Sigmoid colon (tissue), 7 donors: ENCODE results near the gene STPG1. TPM values are rescaled to one million over a fixed set of nuclear protein-coding genes. Genes with fewer than 3 reads are reported as not detected.

Experiments used
- DNase-seq: peaks from one replicate; pipeline ENCODE4 v3.0.0-alpha.2; 2019
- H3K27ac ChIP-seq, 4 donors: fragments of 200-600 bp; sonication (generic); one replicate each; pipeline ENCODE4 v1.5.1; 2016 to 2019; ENCODE audit warnings: mild to moderate bottlenecking in 1 of 4
- H3K27me3 ChIP-seq, 3 donors: fragments of 200-600 bp; sonication (generic); one replicate each; pipeline ENCODE4 v1.5.1; 2019; ENCODE audit warnings: mild to moderate bottlenecking in 1 of 3
- H3K36me3 ChIP-seq, 4 donors: fragments of 200-600 bp; sonication (generic); one replicate each; pipeline ENCODE4 v1.5.1; 2016 to 2019
- H3K4me1 ChIP-seq, 4 donors: fragments of 200-600 bp; sonication (generic); one replicate each; pipeline ENCODE4 v1.5.1; 2017 to 2019
- H3K4me3 ChIP-seq, 4 donors: fragments of 200-600 bp; sonication (generic); one replicate each; pipeline ENCODE4 v1.5.1; 2017 to 2019; ENCODE audit warnings: mild to moderate bottlenecking in 2 of 4, moderate library complexity in 1 of 4
- H3K9me3 ChIP-seq, 4 donors: fragments of 200-600 bp in 3 of 4; sonication (generic) in 3 of 4; one replicate each; pipeline versions ENCODE4 v1.5.1 to v1.6.1; 2013 to 2019
- CTCF ChIP-seq, 4 experiments: fragments of 450-650 bp in 3 of 4; fragments of 200-600 bp in 1 of 4; IDR thresholded peaks; one replicate each; pipeline ENCODE4 v1.5.1; 2016 to 2019; ENCODE audit warnings: antibody characterized with exemption in 4 of 4, mild to moderate bottlenecking in 3 of 4, moderate library complexity in 2 of 4
- EP300 ChIP-seq, 4 donors: sonication (generic); formaldehyde crosslinking; IDR thresholded peaks; one replicate each; pipeline ENCODE4 v1.6.1; 2017; ENCODE audit warnings: antibody characterized with exemption in 4 of 4
- POLR2A ChIP-seq, 2 donors: fragments of 450-650 bp; IDR thresholded peaks; one replicate each; pipeline ENCODE4 v1.6.1; 2016; ENCODE audit warnings: antibody characterized with exemption in 2 of 2, mild to moderate bottlenecking in 2 of 2, moderate library complexity in 2 of 2
- POLR2AphosphoS5 ChIP-seq, 4 donors: sonication (generic); formaldehyde crosslinking; IDR thresholded peaks; one replicate each; pipeline ENCODE4 v1.6.1; 2017; ENCODE audit warnings: antibody characterized with exemption in 4 of 4
- WGBS, 2 donors: extraction: QIAGEN DNeasy Blood & Tissue Kit; methylation state at CpG; one replicate each; pipeline ENCODE4 v1.1.7; 2013; 5-methylcytosine and 5-hydroxymethylcytosine counted together
- intact Hi-C: fragments of 100-400 bp; cut with DNase I; formaldehyde crosslinking; loops from one replicate; pipeline ENCODE4 v1.15.1; 2023
- polyA plus RNA-seq, 3 donors: library from polyadenylated mRNA; stranded (reverse); fragments of 200-250 nt; gene quantifications; one replicate each; pipeline ENCODE4 v1.2.3, GENCODE V29; 2013
- total RNA-seq, 4 donors: library from RNA; depleted of rRNA; stranded (reverse); fragments of >200 nt; gene quantifications; one replicate each; pipeline ENCODE4 v1.1.0, GENCODE V29; 2016
- donor health status: healthy with polysubstance abuse.
- donor health status: Bipolar disorder and iron deficiency.
- donor health status: healthy.

The STPG1 gene
- total and polyA plus RNA-seq, 7 donors, result 2.3 to 12.7 (median 4.6) TPM

- no peaks in the 10 kb centered on the region for H3K9me3 ChIP-seq
- TF ChIP-seq EP300 (IDR thresholded peaks at IDR 0.05) (no peak), POLR2AphosphoS5 (IDR thresholded peaks at IDR 0.05) (no peak), POLR2A (IDR thresholded peaks at IDR 0.05) (no peak), CTCF (IDR thresholded peaks at IDR 0.05) (no peak)
- H3K27me3 ChIP-seq, result no peaks in the 10 kb centered on the region
- H3K27ac ChIP-seq, result no peak overlapping the region
- no peak for DNase-seq
- peaks cover 0 to 13% (median 0%) of the 10 kb centered on the region in 4 donors for H3K36me3 ChIP-seq
- H3K4me1 ChIP-seq, result no peaks in the 10 kb centered on the region
- intact Hi-C loops, result no loop called here
- H3K4me3 ChIP-seq, result no peak overlapping the region
- WGBS, 2 donors, result 95 to 96% methylated on average over 4 of the region's 4 CpGs
These were observed 60.2 kb downstream of the STPG1 start for GRCh38 chr1:24353292-24353891.

GRCh38 chr1:24351918-24352627 lies 61.5 kb downstream of the STPG1 start:
- no peaks in the 10 kb centered on the region for H3K9me3 ChIP-seq
- intact Hi-C loops, result no loop called here
- DNase-seq, result no peak
- no peaks in the 10 kb centered on the region for H3K27me3 ChIP-seq
- no peak for TF ChIP-seq POLR2AphosphoS5 (IDR thresholded peaks at IDR 0.05)
- no peak for TF ChIP-seq POLR2A (IDR thresholded peaks at IDR 0.05)
- no peak for TF ChIP-seq EP300 (IDR thresholded peaks at IDR 0.05)
- H3K4me1 ChIP-seq, result no peaks in the 10 kb centered on the region
- H3K27ac ChIP-seq, result no peak overlapping the region
- WGBS, 2 donors, result 83 to 85% methylated on average over 7 of the region's 7 CpGs
- peaks cover 0 to under 1% (median 0%) of the 10 kb centered on the region in 4 donors for H3K36me3 ChIP-seq
- H3K4me3 ChIP-seq, result no peak overlapping the region

GRCh38 chr1:24351247-24351646 lies 62.3 kb downstream of the STPG1 start:
- Histone ChIP-seq H3K4me1 (no peaks in the 10 kb centered on the region), H3K9me3 (no peaks in the 10 kb centered on the region), H3K27me3 (no peaks in the 10 kb centered on the region), H3K27ac (no peak overlapping the region), H3K36me3 (no peaks in the 10 kb centered on the region), H3K4me3 (no peak overlapping the region)
- intact Hi-C loops, result no loop called here
- no peak for DNase-seq
- TF ChIP-seq POLR2A (IDR thresholded peaks at IDR 0.05) (no peak), CTCF (IDR thresholded peaks at IDR 0.05) (no peak), POLR2AphosphoS5 (IDR thresholded peaks at IDR 0.05) (no peak), EP300 (IDR thresholded peaks at IDR 0.05) (no peak)
- WGBS, 2 donors, result 73 to 75% methylated on average over 4 of the region's 4 CpGs

GRCh38 chr1:24349891-24350290 lies 63.7 kb downstream of the STPG1 start:
- Histone ChIP-seq H3K9me3 (no peaks in the 10 kb centered on the region), H3K36me3 (no peaks in the 10 kb centered on the region), H3K27ac (no peak overlapping the region), H3K4me3 (no peak overlapping the region), H3K27me3 (no peaks in the 10 kb centered on the region), H3K4me1 (no peaks in the 10 kb centered on the region)
- intact Hi-C loops, result no loop called here
- DNase-seq, result no peak
- TF ChIP-seq CTCF (IDR thresholded peaks at IDR 0.05), result no peak
- TF ChIP-seq EP300 (IDR thresholded peaks at IDR 0.05), result no peak
- WGBS, 2 donors, result 72 to 74% methylated on average over 2 of the region's 2 CpGs

- Histone ChIP-seq H3K9me3 (no peaks in the 10 kb centered on the region), H3K36me3 (no peaks in the 10 kb centered on the region), H3K27ac (no peak overlapping the region), H3K4me3 (no peak overlapping the region), H3K27me3 (no peaks in the 10 kb centered on the region), H3K4me1 (no peaks in the 10 kb centered on the region)
- TF ChIP-seq POLR2A (IDR thresholded peaks at IDR 0.05) (no peak), EP300 (IDR thresholded peaks at IDR 0.05) (no peak), CTCF (IDR thresholded peaks at IDR 0.05) (no peak), POLR2AphosphoS5 (IDR thresholded peaks at IDR 0.05) (no peak)
- intact Hi-C loops, result no loop called here
- WGBS, 2 donors, result 92% methylated on average over 10 of the region's 10 CpGs
- DNase-seq, result no peak
These were observed 65.4 kb downstream of the STPG1 start for GRCh38 chr1:24348196-24348595.
